Transverse colon (tissue), 4 donors: ENCODE measurements around the gene FRAS1.

ENCODE experiments used
- EP300 ChIP-seq: sonication (generic); formaldehyde crosslinking; IDR thresholded peaks from one replicate; pipeline ENCODE4 v1.6.1; 2017; ENCODE audit warnings: antibody characterized with exemption, low read depth
- POLR2AphosphoS5 ChIP-seq, 3 donors: sonication (generic); formaldehyde crosslinking; IDR thresholded peaks; one replicate each; pipeline ENCODE4 v1.6.1; 2016; ENCODE audit warnings: antibody characterized with exemption in 3 of 3
- TF ChIP-seq, protein P1 (sequence below), 5 experiments: fragments of 200-600 bp in 3 of 5; fragments of 450-650 bp in 2 of 5; sonication (generic) in 3 of 5; IDR thresholded peaks; 1 replicate in 2 of 5; 2 replicates in 3 of 5; pipeline ENCODE4 v1.5.1; 2016 to 2017; ENCODE audit warnings: antibody characterized with exemption in 5 of 5, inconsistent platforms in 3 of 5, mild to moderate bottlenecking in 2 of 5, moderate library complexity in 1 of 5

DNA sequence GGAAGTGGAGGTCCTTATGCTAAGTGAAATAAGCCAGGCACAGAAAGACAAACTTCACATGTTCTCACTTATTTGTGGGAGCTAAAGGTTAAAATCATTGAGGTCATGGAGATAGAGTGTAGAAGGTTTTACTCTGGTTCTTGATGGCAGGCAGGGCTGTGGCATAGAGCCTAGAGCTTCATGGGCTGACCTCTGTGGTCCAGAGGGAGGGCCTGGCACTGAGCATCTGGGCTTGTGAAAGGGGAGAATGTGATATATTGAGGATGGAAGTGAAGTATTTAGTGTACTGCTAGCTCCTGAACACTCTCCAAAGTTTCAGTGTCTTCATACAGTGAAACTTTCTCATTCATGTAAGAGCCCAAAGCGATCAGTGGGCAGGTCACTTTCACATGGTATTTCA is 423.2 kb downstream of the FRAS1 start:
- no peak for TF ChIP-seq POLR2AphosphoS5 (IDR thresholded peaks at IDR 0.05)
- TF ChIP-seq, protein P1, sequence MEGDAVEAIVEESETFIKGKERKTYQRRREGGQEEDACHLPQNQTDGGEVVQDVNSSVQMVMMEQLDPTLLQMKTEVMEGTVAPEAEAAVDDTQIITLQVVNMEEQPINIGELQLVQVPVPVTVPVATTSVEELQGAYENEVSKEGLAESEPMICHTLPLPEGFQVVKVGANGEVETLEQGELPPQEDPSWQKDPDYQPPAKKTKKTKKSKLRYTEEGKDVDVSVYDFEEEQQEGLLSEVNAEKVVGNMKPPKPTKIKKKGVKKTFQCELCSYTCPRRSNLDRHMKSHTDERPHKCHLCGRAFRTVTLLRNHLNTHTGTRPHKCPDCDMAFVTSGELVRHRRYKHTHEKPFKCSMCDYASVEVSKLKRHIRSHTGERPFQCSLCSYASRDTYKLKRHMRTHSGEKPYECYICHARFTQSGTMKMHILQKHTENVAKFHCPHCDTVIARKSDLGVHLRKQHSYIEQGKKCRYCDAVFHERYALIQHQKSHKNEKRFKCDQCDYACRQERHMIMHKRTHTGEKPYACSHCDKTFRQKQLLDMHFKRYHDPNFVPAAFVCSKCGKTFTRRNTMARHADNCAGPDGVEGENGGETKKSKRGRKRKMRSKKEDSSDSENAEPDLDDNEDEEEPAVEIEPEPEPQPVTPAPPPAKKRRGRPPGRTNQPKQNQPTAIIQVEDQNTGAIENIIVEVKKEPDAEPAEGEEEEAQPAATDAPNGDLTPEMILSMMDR (IDR thresholded peaks at IDR 0.05), result no peak
- TF ChIP-seq EP300, result no peak
